PC-3 (cell line): ENCODE data around the gene CACNA1C. TPM values are rescaled to one million over a fixed set of nuclear protein-coding genes. Genes with fewer than 3 reads are reported as not detected.

ENCODE experiments used
- ATAC-seq: fragments of 200-7000 bp; cut with Tn5 transposase; 2 replicates; pipeline ENCODE4 v1.9.1; 2020; ENCODE audit warnings: mild to moderate bottlenecking, moderate library complexity
- BruUV-seq: library from RNA; stranded (reverse); fragments of 400-500 nt; replicated peaks from 2 replicates; lab custom pipeline; 2021; lab: Mats Ljungman, UMichigan
- CTCF ChIA-PET: fragments of 300-600 bp; sonication (Branson Sonifier 250); formaldehyde crosslinking; loops from one replicate; lab custom pipeline; 2022; ENCODE audit warnings: antibody characterized with exemption; lab: Charles Lee
- POLR2A ChIA-PET: fragments of 300-600 bp; sonication (Branson Sonifier 250); formaldehyde crosslinking; loops from one replicate; lab custom pipeline; 2022; ENCODE audit warnings: antibody characterized with exemption; ENCODE audit not compliant: unreplicated experiment; lab: Charles Lee
- DNase-seq: peaks from one replicate; pipeline ENCODE4 v3.0.0-alpha.2; 2015
- H2AFZ ChIP-seq: fragments of 300-600 bp; sonication (generic); 2 replicates; pipeline ENCODE4 v1.6.0; 2016; ENCODE audit warnings: antibody characterized with exemption, low read length
- H3F3A ChIP-seq: fragments of 300-600 bp; sonication (generic); one replicate; pipeline ENCODE4 v1.6.0; 2017; ENCODE audit warnings: antibody characterized with exemption, low read length, control low read depth, mild to moderate bottlenecking; ENCODE audit not compliant: unreplicated experiment
- H3K27ac ChIP-seq: fragments of 300-600 bp; sonication (generic); 2 replicates; pipeline ENCODE4 v1.5.1; 2016; ENCODE audit warnings: mild to moderate bottlenecking, low read length
- H3K27me3 ChIP-seq: fragments of 300-600 bp; sonication (generic); 2 replicates; pipeline ENCODE4 v1.6.1; 2016; ENCODE audit warnings: low read length, mixed read lengths
- H3K36me3 ChIP-seq: fragments of 300-600 bp; sonication (generic); 2 replicates; pipeline ENCODE4 v1.6.1; 2016; ENCODE audit warnings: low read depth, mixed run types, low read length, mixed read lengths
- H3K4me1 ChIP-seq: fragments of 300-600 bp; sonication (generic); 2 replicates; pipeline ENCODE4 v1.5.1; 2016; ENCODE audit warnings: low read length; ENCODE audit not compliant: insufficient read depth
- H3K4me2 ChIP-seq: fragments of 300-600 bp; sonication (generic); 2 replicates; pipeline ENCODE4 v1.6.0; 2016; ENCODE audit warnings: low read length
- H3K4me3 ChIP-seq: fragments of 300-600 bp; sonication (generic); 2 replicates; pipeline ENCODE4 v1.5.1; 2016; ENCODE audit warnings: mild to moderate bottlenecking, low read length, mixed read lengths
- H3K79me2 ChIP-seq: fragments of 300-600 bp; sonication (generic); 2 replicates; pipeline ENCODE4 v1.6.1; 2017; ENCODE audit warnings: low read length, mixed read lengths
- H3K9ac ChIP-seq: fragments of 300-600 bp; sonication (generic); 2 replicates; pipeline ENCODE4 v1.6.0; 2016; ENCODE audit warnings: mild to moderate bottlenecking, low read length
- H3K9me2 ChIP-seq: fragments of 300-600 bp; sonication (generic); replicated peaks from 2 replicates; pipeline ENCODE4 v1.6.1; 2016; ENCODE audit warnings: mixed run types, low read length, mixed read lengths
- H3K9me3 ChIP-seq: fragments of 300-600 bp; sonication (generic); 2 replicates; pipeline ENCODE4 v1.6.1; 2016; ENCODE audit warnings: low read length, mixed read lengths
- H4K20me1 ChIP-seq: fragments of 300-600 bp; sonication (generic); 2 replicates; pipeline ENCODE4 v1.6.1; 2016; ENCODE audit warnings: low read length, mixed read lengths
- EZH2 ChIP-seq: fragments of 300-600 bp; sonication (generic); IDR thresholded peaks from one replicate; pipeline ENCODE4 v1.6.1; 2017; ENCODE audit warnings: antibody characterized with exemption, mild to moderate bottlenecking, low read length; ENCODE audit not compliant: unreplicated experiment
- EZH2phosphoT487 ChIP-seq: fragments of 300-600 bp; sonication (generic); IDR thresholded peaks from 2 replicates; pipeline ENCODE4 v1.6.1; 2018; ENCODE audit warnings: mild to moderate bottlenecking, antibody characterized with exemption, low read length, borderline replicate concordance
- intact Hi-C: fragments of 100-400 bp; cut with micrococcal nuclease; formaldehyde crosslinking; loops from 2 replicates; pipeline ENCODE4 v1.9.0; 2023
- total RNA-seq: library from RNA; depleted of rRNA; stranded (reverse); fragments of >200 nt; gene quantifications from 2 replicates; pipeline ENCODE4 v1.2.3, GENCODE V29; 2014
- TF ChIP-seq, protein P1 (sequence below): fragments of 300-600 bp; sonication (generic); conservative IDR thresholded peaks from 2 replicates; pipeline ENCODE4 v1.5.1; 2017; ENCODE audit warnings: antibody characterized with exemption, low read depth, mild to moderate bottlenecking, low read length

CACNA1C gene
- total RNA-seq, 1 experiment from 2014 or later = not detected

DNA sequence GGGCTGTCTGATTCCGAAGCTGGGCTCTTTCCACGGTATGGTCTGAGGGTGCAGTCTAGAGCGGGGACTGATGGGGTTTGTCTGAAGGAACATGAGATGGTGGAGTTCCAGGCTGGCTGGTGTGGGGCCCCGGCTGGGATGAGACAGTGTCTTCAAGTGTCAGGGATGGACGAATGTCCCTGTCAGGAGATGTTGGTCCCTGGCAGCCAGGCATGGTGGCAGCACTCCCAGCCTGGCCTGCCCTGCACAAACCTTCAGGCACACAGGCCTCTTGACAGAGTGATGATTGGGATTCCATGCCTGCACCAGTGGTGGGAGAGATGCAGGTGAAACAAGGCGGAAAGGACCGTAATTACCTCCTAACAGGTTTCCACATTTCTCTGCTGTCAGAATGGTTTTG, 221.9 kb downstream of the CACNA1C start:
- no peak for ATAC-seq
- CTCF ChIA-PET = no interaction called here

DNA sequence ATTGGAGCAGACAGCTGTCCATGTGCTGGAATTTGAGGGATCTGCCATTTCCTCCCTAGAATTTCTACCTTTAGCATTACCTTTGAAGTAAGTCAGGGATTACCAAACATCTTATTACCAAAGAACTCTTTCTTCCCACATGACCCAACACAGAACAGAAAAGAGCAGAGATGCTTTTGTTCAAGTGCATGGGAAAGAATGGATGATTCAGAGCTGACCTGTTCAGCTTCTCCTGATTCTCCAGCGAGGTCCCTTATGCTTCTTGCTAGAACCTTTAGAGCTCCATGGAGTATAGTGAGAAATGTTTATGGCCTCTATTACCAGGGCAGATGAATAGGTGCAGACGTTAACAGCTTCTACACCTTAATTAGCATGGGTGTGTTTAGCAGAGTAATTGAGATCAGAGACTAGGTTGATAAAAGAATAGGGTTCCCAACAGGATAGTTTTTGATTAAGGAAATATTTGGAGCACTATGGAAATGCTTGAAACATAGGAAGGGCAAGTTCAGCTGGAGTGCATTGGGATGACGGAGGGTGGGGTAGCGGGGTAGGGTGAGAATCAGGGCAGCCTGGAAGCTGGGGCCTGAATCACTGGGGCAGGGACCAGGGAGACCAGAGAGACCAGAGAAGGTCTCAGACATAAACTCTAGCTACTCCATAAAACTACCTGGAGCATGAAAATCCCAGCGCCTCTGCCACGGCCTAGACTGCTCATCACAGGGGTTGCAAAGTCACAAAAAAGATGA, 223.7 kb downstream of the CACNA1C start:
- intact Hi-C loops = no loop called here

More for the DNA sequence above, 221.9 kb downstream of the CACNA1C start:
- POLR2A ChIA-PET = no interaction called here
- no peak overlapping the region for H3K4me3 ChIP-seq
- H3K36me3 ChIP-seq = no peaks in the 10 kb centered on the region
- TF ChIP-seq EZH2phosphoT487 (no peak), EZH2 (no peak)
- TF ChIP-seq, protein P1, sequence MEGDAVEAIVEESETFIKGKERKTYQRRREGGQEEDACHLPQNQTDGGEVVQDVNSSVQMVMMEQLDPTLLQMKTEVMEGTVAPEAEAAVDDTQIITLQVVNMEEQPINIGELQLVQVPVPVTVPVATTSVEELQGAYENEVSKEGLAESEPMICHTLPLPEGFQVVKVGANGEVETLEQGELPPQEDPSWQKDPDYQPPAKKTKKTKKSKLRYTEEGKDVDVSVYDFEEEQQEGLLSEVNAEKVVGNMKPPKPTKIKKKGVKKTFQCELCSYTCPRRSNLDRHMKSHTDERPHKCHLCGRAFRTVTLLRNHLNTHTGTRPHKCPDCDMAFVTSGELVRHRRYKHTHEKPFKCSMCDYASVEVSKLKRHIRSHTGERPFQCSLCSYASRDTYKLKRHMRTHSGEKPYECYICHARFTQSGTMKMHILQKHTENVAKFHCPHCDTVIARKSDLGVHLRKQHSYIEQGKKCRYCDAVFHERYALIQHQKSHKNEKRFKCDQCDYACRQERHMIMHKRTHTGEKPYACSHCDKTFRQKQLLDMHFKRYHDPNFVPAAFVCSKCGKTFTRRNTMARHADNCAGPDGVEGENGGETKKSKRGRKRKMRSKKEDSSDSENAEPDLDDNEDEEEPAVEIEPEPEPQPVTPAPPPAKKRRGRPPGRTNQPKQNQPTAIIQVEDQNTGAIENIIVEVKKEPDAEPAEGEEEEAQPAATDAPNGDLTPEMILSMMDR = no peak
- no peak overlapping the region for H3K27ac ChIP-seq
- H3K9me2 ChIP-seq = no peaks in the 10 kb centered on the region
- intact Hi-C loops = no loop called here
- no peaks in the 10 kb centered on the region for H3F3A ChIP-seq
- H2AFZ ChIP-seq = no peak overlapping the region
- no peak overlapping the region for H3K4me2 ChIP-seq
- BruUV-seq = no TSS peak
- H3K27me3 ChIP-seq = peaks cover 60% of the 10 kb centered on the region
- H3K9me3 ChIP-seq = no peaks in the 10 kb centered on the region
- no peaks in the 10 kb centered on the region for H3K4me1 ChIP-seq
- no peaks in the 10 kb centered on the region for H3K79me2 ChIP-seq
- H3K9ac ChIP-seq = no peak overlapping the region
- no peaks in the 10 kb centered on the region for H4K20me1 ChIP-seq
- DNase-seq = no peak

More for the DNA sequence above, 223.7 kb downstream of the CACNA1C start:
- Histone ChIP-seq H3K4me3 (no peak overlapping the region), H3F3A (no peaks in the 10 kb centered on the region), H3K4me2 (no peak overlapping the region), H2AFZ (no peak overlapping the region), H3K9me2 (no peaks in the 10 kb centered on the region), H3K27ac (no peak overlapping the region), H3K9me3 (no peaks in the 10 kb centered on the region), H3K4me1 (no peaks in the 10 kb centered on the region), H3K27me3 (peaks cover 59% of the 10 kb centered on the region), H3K9ac (no peak overlapping the region), H3K79me2 (no peaks in the 10 kb centered on the region), H3K36me3 (no peaks in the 10 kb centered on the region), H4K20me1 (no peaks in the 10 kb centered on the region)
- DNase-seq (no peak), ATAC-seq (no peak)
- POLR2A ChIA-PET = no interaction called here
- no peak for TF ChIP-seq EZH2
- TF ChIP-seq EZH2phosphoT487 = no peak
- TF ChIP-seq, protein P1 = no peak
- BruUV-seq = no TSS peak
- CTCF ChIA-PET = no interaction called here
